Measurements from ENCODE around the gene BAIAP2. TPM values are rescaled to one million over a fixed set of nuclear protein-coding genes. Genes with fewer than 3 reads are reported as not detected.
A peak's percentile ranks its signal among the peaks of the same experiment; 100 is the strongest.

The BAIAP2 gene
- total and polyA plus RNA-seq, 2 experiments from 2014 or later: 27.1 to 49.7 TPM

DNA sequence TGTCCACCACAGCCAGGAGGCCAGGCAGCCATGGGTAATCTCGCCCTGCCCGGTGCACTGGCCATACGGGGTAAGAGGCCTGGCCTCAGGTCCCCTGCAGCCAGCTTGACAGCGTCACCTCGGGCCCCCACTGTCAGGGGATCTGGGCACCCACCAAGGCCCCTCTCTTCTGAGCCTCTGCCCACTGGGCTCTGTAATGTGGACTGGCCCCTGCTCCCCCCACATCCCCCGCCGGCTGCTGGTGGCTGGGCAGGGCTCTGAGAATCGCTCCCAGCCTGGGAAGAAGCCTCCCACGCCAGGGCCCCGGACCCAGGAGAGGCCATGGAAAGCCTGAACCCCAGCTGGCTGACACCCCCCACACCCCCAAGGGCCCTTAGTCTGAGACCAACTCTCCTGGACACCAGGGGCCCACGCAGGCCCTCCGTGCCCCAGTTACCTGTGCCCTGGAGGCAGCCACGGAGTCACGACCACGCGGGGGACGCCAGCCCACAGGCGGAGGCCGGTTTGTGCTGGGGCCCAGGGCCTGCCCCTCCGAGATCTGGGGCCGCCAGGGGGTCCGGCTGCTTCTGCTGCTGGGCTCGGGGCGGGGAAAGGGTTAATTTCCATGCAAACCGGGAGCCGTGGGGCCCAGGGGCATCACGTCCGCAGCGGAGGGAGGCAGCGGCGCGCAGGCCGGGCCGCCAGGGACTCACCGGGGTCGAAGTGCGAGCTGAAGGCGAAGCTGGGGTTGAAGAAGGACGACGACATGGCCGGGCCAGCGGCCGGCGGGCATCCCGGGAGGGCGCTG lies 130.5 kb downstream of the BAIAP2 start, which contains the start of gene PVALEF:
PVALEF (plus strand) TSS at position 262 of the 787 bp plus-strand sequence. CDS start 15,720 bp downstream, outside the sequence.
- H3K4me2 ChIP-seq: peak within 1 kb of the TSS; percentile 94
- TF ChIP-seq EZH2phosphoT487 (IDR thresholded peaks at IDR 0.05; ENCODE audit: low read depth, severe bottlenecking, unreplicated experiment): no peak
- TF ChIP-seq, protein P1, sequence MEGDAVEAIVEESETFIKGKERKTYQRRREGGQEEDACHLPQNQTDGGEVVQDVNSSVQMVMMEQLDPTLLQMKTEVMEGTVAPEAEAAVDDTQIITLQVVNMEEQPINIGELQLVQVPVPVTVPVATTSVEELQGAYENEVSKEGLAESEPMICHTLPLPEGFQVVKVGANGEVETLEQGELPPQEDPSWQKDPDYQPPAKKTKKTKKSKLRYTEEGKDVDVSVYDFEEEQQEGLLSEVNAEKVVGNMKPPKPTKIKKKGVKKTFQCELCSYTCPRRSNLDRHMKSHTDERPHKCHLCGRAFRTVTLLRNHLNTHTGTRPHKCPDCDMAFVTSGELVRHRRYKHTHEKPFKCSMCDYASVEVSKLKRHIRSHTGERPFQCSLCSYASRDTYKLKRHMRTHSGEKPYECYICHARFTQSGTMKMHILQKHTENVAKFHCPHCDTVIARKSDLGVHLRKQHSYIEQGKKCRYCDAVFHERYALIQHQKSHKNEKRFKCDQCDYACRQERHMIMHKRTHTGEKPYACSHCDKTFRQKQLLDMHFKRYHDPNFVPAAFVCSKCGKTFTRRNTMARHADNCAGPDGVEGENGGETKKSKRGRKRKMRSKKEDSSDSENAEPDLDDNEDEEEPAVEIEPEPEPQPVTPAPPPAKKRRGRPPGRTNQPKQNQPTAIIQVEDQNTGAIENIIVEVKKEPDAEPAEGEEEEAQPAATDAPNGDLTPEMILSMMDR (IDR thresholded peaks at IDR 0.05; ENCODE audit: poor library complexity): no peak

GRCh38 chr17:81166033-81166492 lies 131.1 kb downstream of the BAIAP2 start, which contains the start of gene AATK:
Gene AATK (minus strand): TSS chr17:81166221. CDS start chr17:81165992, 229 bp downstream.
- TF ChIP-seq, protein P1 (IDR thresholded peaks at IDR 0.05; ENCODE audit: poor library complexity): no peak
- TF ChIP-seq EZH2 (IDR thresholded peaks at IDR 0.05; ENCODE audit: borderline replicate concordance) (no peak), EZH2phosphoT487 (IDR thresholded peaks at IDR 0.05; ENCODE audit: low read depth, severe bottlenecking, unreplicated experiment) (no peak)
- 0% methylated on average over 13 of the region's 62 CpGs for WGBS (ENCODE audit: low lambda C conversion rate, missing lambda C conversion rate)
- H3K4me3 ChIP-seq: peak within 1 kb of the TSS; percentile 30
- no peaks in the 10 kb centered on the region for H4K20me1 ChIP-seq (ENCODE audit: insufficient read depth, poor library complexity, severe bottlenecking)
- peak within 1 kb of the TSS; percentile 94 for H3K4me2 ChIP-seq
- peak; percentile 53 for DNase-seq (ENCODE audit: low spot score)
- no peaks in the 10 kb centered on the region for H3K9me2 ChIP-seq (replicated peaks; ENCODE audit: insufficient read depth)
- peak within 1 kb of the TSS; percentile 79 for H3K27ac ChIP-seq
- no peaks in the 10 kb centered on the region for H3K27me3 ChIP-seq
- H3K36me3 ChIP-seq (replicated peaks; ENCODE audit: insufficient read depth, low read depth): no peaks in the 10 kb centered on the region
- H2AFZ ChIP-seq: peak within 1 kb of the TSS; percentile 81
- no peaks in the 10 kb centered on the region for H3K9me3 ChIP-seq (ENCODE audit: low read depth)
- H3K4me1 ChIP-seq (ENCODE audit: insufficient read depth): peaks cover 20% of the 10 kb centered on the region
- peaks cover 2% of the 10 kb centered on the region for H3K79me2 ChIP-seq

More for the DNA sequence above, 130.5 kb downstream of the BAIAP2 start, which contains the start of gene PVALEF:
- WGBS (ENCODE audit: low lambda C conversion rate, missing lambda C conversion rate): 28% methylated on average over 42 of the region's 46 CpGs
- H2AFZ ChIP-seq: peak within 1 kb of the TSS; percentile 81
- H3K9me2 ChIP-seq (replicated peaks; ENCODE audit: insufficient read depth): no peaks in the 10 kb centered on the region
- H3K79me2 ChIP-seq: peaks cover 2% of the 10 kb centered on the region
- no peaks in the 10 kb centered on the region for H3K27me3 ChIP-seq
- H3K9me3 ChIP-seq (ENCODE audit: low read depth): no peaks in the 10 kb centered on the region
- no peaks in the 10 kb centered on the region for H4K20me1 ChIP-seq (ENCODE audit: insufficient read depth, poor library complexity, severe bottlenecking)
- peaks cover 20% of the 10 kb centered on the region for H3K4me1 ChIP-seq (ENCODE audit: insufficient read depth)
- DNase-seq (ENCODE audit: low spot score): peak; percentile 75
- peak within 1 kb of the TSS; percentile 79 for H3K27ac ChIP-seq
- H3K4me3 ChIP-seq: peak within 1 kb of the TSS; percentile 30
- no peaks in the 10 kb centered on the region for H3K36me3 ChIP-seq (replicated peaks; ENCODE audit: insufficient read depth, low read depth)

MicroRNAs encoded within 50 kb of the gene (microRNA counts, 767-probe panel; counts per million panel counts)
- microRNA hsa-miR-1250 (not detected), microRNA hsa-miR-338-3p (6,554 counts per million, percentile 31 among the panel's probes with 10 or more counts), microRNA hsa-miR-338-5p (not detected), microRNA hsa-miR-657 (not detected)

Small RNAs within 50 kb of the gene (microRNA-seq; reads per million reads assigned to microRNA genes)
- 5.8 reads per million, percentile 13 among the genes with 10 or more reads in this experiment for gene MIR1250
- not detected for gene MIR3065
- gene MIR338: not detected
- gene MIR657: not detected

Small RNAs within 50 kb of the gene (small RNA-seq; reads per million reads assigned to genes)
- gene MIR1250 (not detected), gene MIR3065 (12.3 reads per million, percentile 95 among the genes with 10 or more reads in this experiment), gene MIR657 (not detected)

Other genes with a start within 250 kb of the BAIAP2 start
- 16.9 and 27.8 TPM in 2 replicates for gene CHMP6, start 43.3 kb upstream of the BAIAP2 start, total RNA-seq
- 30.8 and 38.3 TPM in 2 replicates for gene CHMP6, start 43.3 kb upstream of the BAIAP2 start, polyA plus RNA-seq
- gene PVALEF, start 130.4 kb downstream of the BAIAP2 start, total RNA-seq: not detected in 2 replicates
- gene PVALEF, start 130.4 kb downstream of the BAIAP2 start, polyA plus RNA-seq: 0.15 TPM in 1 of 2 replicates, not detected in the other
- 5.7 and 6.7 TPM in 2 replicates for gene AATK, start 131.1 kb downstream of the BAIAP2 start, total RNA-seq
- 5.4 and 6.3 TPM in 2 replicates for gene AATK, start 131.1 kb downstream of the BAIAP2 start, polyA plus RNA-seq
- gene CEP131, start 187.8 kb downstream of the BAIAP2 start, total RNA-seq: 7.3 and 8.8 TPM in 2 replicates
- gene CEP131, start 187.8 kb downstream of the BAIAP2 start, polyA plus RNA-seq: 10.1 and 14.7 TPM in 2 replicates
- gene TEPSIN, start 203.9 kb downstream of the BAIAP2 start, total RNA-seq: 13.7 and 34.1 TPM in 2 replicates
- 44.3 and 59.2 TPM in 2 replicates for gene TEPSIN, start 203.9 kb downstream of the BAIAP2 start, polyA plus RNA-seq
- gene NDUFAF8, start 204.2 kb downstream of the BAIAP2 start, total RNA-seq: 22.0 and 25.8 TPM in 2 replicates
- gene NDUFAF8, start 204.2 kb downstream of the BAIAP2 start, polyA plus RNA-seq: 99.8 and 106 TPM in 2 replicates

Data from hepatocyte (in vitro differentiated cells).